Liver (tissue), 3 donors: ENCODE data around the gene ASS1.

Source experiments
- REST ChIP-seq: IDR thresholded peaks from 2 replicates; pipeline ENCODE4 v1.6.1; 2016; ENCODE audit warnings: antibody characterized with exemption, mild to moderate bottlenecking
- SP1 ChIP-seq: IDR thresholded peaks from 2 replicates; pipeline ENCODE4 v1.6.1; 2018; ENCODE audit warnings: antibody characterized with exemption, mild to moderate bottlenecking
- TAF1 ChIP-seq: conservative IDR thresholded peaks from 2 replicates; pipeline ENCODE4 v1.6.1; 2016; ENCODE audit warnings: antibody characterized with exemption, mild to moderate bottlenecking
- TF ChIP-seq, protein P1 (sequence below): fragments of 150-350 bp; IDR thresholded peaks from 2 replicates; pipeline ENCODE4 v1.5.1; 2017; ENCODE audit warnings: improper control_type of control experiment, low read depth, low read length; ENCODE audit not compliant: missing input control
- donor health status: healthy.
- donor health status: healthy.

DNA sequence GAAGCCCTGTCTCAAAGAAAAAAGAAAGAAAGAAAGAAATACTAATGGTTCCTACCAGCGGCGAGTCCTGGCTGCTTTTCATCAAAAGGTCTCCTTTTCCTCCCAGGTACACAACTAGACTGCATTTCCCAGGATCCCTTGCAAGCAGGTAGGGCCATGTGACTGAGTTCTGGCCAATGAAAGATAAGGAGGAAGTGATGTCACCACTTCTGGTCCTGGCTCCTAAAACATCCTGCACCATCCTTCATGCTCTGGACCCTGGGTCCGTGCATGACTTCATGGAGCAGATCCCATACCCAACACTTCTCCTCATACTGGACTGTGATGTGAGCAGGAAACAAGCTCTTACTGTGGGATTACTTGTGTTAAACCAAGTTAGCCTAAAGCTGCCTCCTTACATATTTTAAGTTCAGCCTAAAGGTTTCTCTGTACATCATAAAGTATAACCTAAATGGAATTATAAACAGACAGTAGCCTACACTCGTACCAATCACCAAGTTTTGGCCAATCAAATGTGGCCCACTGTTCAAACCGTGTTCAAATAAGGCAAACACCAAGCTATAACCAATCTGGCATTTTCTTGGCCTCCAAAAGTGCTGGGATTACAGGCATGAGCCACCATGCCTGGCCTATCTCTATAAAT, 104.5 kb downstream of the ASS1 start:
- TF ChIP-seq REST = no peak
- TF ChIP-seq, protein P1, sequence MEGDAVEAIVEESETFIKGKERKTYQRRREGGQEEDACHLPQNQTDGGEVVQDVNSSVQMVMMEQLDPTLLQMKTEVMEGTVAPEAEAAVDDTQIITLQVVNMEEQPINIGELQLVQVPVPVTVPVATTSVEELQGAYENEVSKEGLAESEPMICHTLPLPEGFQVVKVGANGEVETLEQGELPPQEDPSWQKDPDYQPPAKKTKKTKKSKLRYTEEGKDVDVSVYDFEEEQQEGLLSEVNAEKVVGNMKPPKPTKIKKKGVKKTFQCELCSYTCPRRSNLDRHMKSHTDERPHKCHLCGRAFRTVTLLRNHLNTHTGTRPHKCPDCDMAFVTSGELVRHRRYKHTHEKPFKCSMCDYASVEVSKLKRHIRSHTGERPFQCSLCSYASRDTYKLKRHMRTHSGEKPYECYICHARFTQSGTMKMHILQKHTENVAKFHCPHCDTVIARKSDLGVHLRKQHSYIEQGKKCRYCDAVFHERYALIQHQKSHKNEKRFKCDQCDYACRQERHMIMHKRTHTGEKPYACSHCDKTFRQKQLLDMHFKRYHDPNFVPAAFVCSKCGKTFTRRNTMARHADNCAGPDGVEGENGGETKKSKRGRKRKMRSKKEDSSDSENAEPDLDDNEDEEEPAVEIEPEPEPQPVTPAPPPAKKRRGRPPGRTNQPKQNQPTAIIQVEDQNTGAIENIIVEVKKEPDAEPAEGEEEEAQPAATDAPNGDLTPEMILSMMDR = no peak
- no peak for TF ChIP-seq TAF1
- no peak for TF ChIP-seq SP1
